ENCODE results near the gene APBB2.

The APBB2 gene

GRCh38 chr4:40954088-40954668, 260.2 kb downstream of the APBB2 start:
- DNase-seq, result no peak
- Histone ChIP-seq H3K27me3 (ENCODE audit: insufficient read depth, low read length) (no peaks in the 10 kb centered on the region), H3K79me2 (ENCODE audit: control insufficient read depth, insufficient read depth, low read length, poor library complexity) (no peaks in the 10 kb centered on the region), H2BK5ac (ENCODE audit: low read depth, low read length, poor library complexity) (no peak overlapping the region), H2AFZ (ENCODE audit: insufficient read depth, low read length, poor library complexity) (no peak overlapping the region), H3K18ac (ENCODE audit: low read length) (no peak overlapping the region), H4K91ac (ENCODE audit: low read depth, low read length) (no peak overlapping the region), H3K9ac (ENCODE audit: low read length) (no peak overlapping the region), H2BK12ac (ENCODE audit: low read length) (no peak overlapping the region), H3K27ac (ENCODE audit: low read depth, low read length) (no peak overlapping the region), H3K4me2 (ENCODE audit: low read length) (no peak overlapping the region), H3K14ac (ENCODE audit: low read length) (no peak overlapping the region), H3K23ac (ENCODE audit: low read length) (no peak overlapping the region), H3K4ac (ENCODE audit: low read depth, low read length) (no peak overlapping the region), H3K4me3 (ENCODE audit: low read depth, low read length) (no peak overlapping the region), H2BK120ac (ENCODE audit: insufficient read depth, low read length, poor library complexity) (no peak overlapping the region), H3K79me1 (ENCODE audit: low read length) (no peaks in the 10 kb centered on the region), H4K8ac (ENCODE audit: low read depth, low read length) (no peak overlapping the region), H2AK5ac (ENCODE audit: low read length) (no peak overlapping the region), H4K12ac (ENCODE audit: low read depth, low read length) (no peak overlapping the region), H3K4me1 (ENCODE audit: control insufficient read depth in 1 of 2, insufficient read depth in 2 of 2, low read length in 2 of 2) (no peaks in the 10 kb centered on the region), H3K36me3 (ENCODE audit: control insufficient read depth in 1 of 2, insufficient read depth in 2 of 2, low read length in 2 of 2) (peaks cover 0 to 2% of the 10 kb centered on the region in 2 experiments), H3K9me3 (ENCODE audit: insufficient read depth, low read depth, low read length) (no peaks in the 10 kb centered on the region)
- no CpG with 5 or more reads among the region's 8 CpGs for WGBS (ENCODE audit: extremely low coverage, insufficient coverage, insufficient read length)

GRCh38 chr4:40953283-40954087, 260.9 kb downstream of the APBB2 start:
- peaks cover 0 to 2% of the 10 kb centered on the region in 2 experiments for H3K36me3 ChIP-seq (ENCODE audit: control insufficient read depth in 1 of 2, insufficient read depth in 2 of 2, low read length in 2 of 2)
- H3K27ac ChIP-seq (ENCODE audit: low read depth, low read length), result no peak overlapping the region
- H3K4me2 ChIP-seq (ENCODE audit: low read length), result no peak overlapping the region
- no peaks in the 10 kb centered on the region for H3K79me2 ChIP-seq (ENCODE audit: control insufficient read depth, insufficient read depth, low read length, poor library complexity)
- no peaks in the 10 kb centered on the region for H3K4me1 ChIP-seq (ENCODE audit: control insufficient read depth in 1 of 2, insufficient read depth in 2 of 2, low read length in 2 of 2)
- no peak overlapping the region for H3K14ac ChIP-seq (ENCODE audit: low read length)
- no peak overlapping the region for H4K91ac ChIP-seq (ENCODE audit: low read depth, low read length)
- H3K4me3 ChIP-seq (ENCODE audit: low read depth, low read length), result no peak overlapping the region
- WGBS (ENCODE audit: extremely low coverage, insufficient coverage, insufficient read length), result no CpG with 5 or more reads among the region's 12 CpGs
- no peaks in the 10 kb centered on the region for H3K9me3 ChIP-seq (ENCODE audit: insufficient read depth, low read depth, low read length)
- H3K23ac ChIP-seq (ENCODE audit: low read length), result no peak overlapping the region
- no peak overlapping the region for H3K9ac ChIP-seq (ENCODE audit: low read length)
- H4K12ac ChIP-seq (ENCODE audit: low read depth, low read length), result no peak overlapping the region
- H2BK120ac ChIP-seq (ENCODE audit: insufficient read depth, low read length, poor library complexity), result no peak overlapping the region
- no peak overlapping the region for H2BK5ac ChIP-seq (ENCODE audit: low read depth, low read length, poor library complexity)
- H3K18ac ChIP-seq (ENCODE audit: low read length), result no peak overlapping the region
- no peaks in the 10 kb centered on the region for H3K27me3 ChIP-seq (ENCODE audit: insufficient read depth, low read length)
- no peak overlapping the region for H4K8ac ChIP-seq (ENCODE audit: low read depth, low read length)
- DNase-seq, result no peak
- H3K4ac ChIP-seq (ENCODE audit: low read depth, low read length), result no peak overlapping the region
- no peak overlapping the region for H2AK5ac ChIP-seq (ENCODE audit: low read length)
- H3K79me1 ChIP-seq (ENCODE audit: low read length), result no peaks in the 10 kb centered on the region
- H2BK12ac ChIP-seq (ENCODE audit: low read length), result no peak overlapping the region
- H2AFZ ChIP-seq (ENCODE audit: insufficient read depth, low read length, poor library complexity), result no peak overlapping the region

- Histone ChIP-seq H3K4me1 (ENCODE audit: control insufficient read depth in 1 of 2, insufficient read depth in 2 of 2, low read length in 2 of 2) (no peaks in the 10 kb centered on the region), H3K27me3 (ENCODE audit: insufficient read depth, low read length) (no peaks in the 10 kb centered on the region), H2BK5ac (ENCODE audit: low read depth, low read length, poor library complexity) (no peak overlapping the region), H2AFZ (ENCODE audit: insufficient read depth, low read length, poor library complexity) (no peak overlapping the region), H2BK120ac (ENCODE audit: insufficient read depth, low read length, poor library complexity) (no peak overlapping the region), H4K91ac (ENCODE audit: low read depth, low read length) (no peak overlapping the region), H2AK5ac (ENCODE audit: low read length) (no peak overlapping the region), H3K4ac (ENCODE audit: low read depth, low read length) (no peak overlapping the region), H3K4me2 (ENCODE audit: low read length) (no peak overlapping the region), H3K36me3 (ENCODE audit: control insufficient read depth in 1 of 2, insufficient read depth in 2 of 2, low read length in 2 of 2) (peaks cover 0 to 2% of the 10 kb centered on the region in 2 experiments), H4K12ac (ENCODE audit: low read depth, low read length) (no peak overlapping the region), H3K23ac (ENCODE audit: low read length) (no peak overlapping the region), H2BK12ac (ENCODE audit: low read length) (no peak overlapping the region), H4K8ac (ENCODE audit: low read depth, low read length) (no peak overlapping the region), H3K9ac (ENCODE audit: low read length) (no peak overlapping the region), H3K18ac (ENCODE audit: low read length) (no peak overlapping the region), H3K79me2 (ENCODE audit: control insufficient read depth, insufficient read depth, low read length, poor library complexity) (no peaks in the 10 kb centered on the region), H3K79me1 (ENCODE audit: low read length) (no peaks in the 10 kb centered on the region), H3K27ac (ENCODE audit: low read depth, low read length) (no peak overlapping the region), H3K14ac (ENCODE audit: low read length) (no peak overlapping the region), H3K9me3 (ENCODE audit: insufficient read depth, low read depth, low read length) (no peaks in the 10 kb centered on the region), H3K4me3 (ENCODE audit: low read depth, low read length) (no peak overlapping the region)
- no CpG with 5 or more reads among the region's 7 CpGs for WGBS (ENCODE audit: extremely low coverage, insufficient coverage, insufficient read length)
- DNase-seq, result no peak
These were observed 261.7 kb downstream of the APBB2 start for GRCh38 chr4:40952672-40953071.

GRCh38 chr4:40952217-40952616, 262.1 kb downstream of the APBB2 start:
- no peak overlapping the region for H2BK12ac ChIP-seq (ENCODE audit: low read length)
- H4K91ac ChIP-seq (ENCODE audit: low read depth, low read length), result no peak overlapping the region
- H3K4ac ChIP-seq (ENCODE audit: low read depth, low read length), result no peak overlapping the region
- H3K36me3 ChIP-seq (ENCODE audit: control insufficient read depth in 1 of 2, insufficient read depth in 2 of 2, low read length in 2 of 2), result peaks cover 0 to 2% of the 10 kb centered on the region in 2 experiments
- H3K79me1 ChIP-seq (ENCODE audit: low read length), result no peaks in the 10 kb centered on the region
- no peak overlapping the region for H3K4me2 ChIP-seq (ENCODE audit: low read length)
- H3K14ac ChIP-seq (ENCODE audit: low read length), result no peak overlapping the region
- no peak overlapping the region for H3K27ac ChIP-seq (ENCODE audit: low read depth, low read length)
- H3K79me2 ChIP-seq (ENCODE audit: control insufficient read depth, insufficient read depth, low read length, poor library complexity), result no peaks in the 10 kb centered on the region
- H4K12ac ChIP-seq (ENCODE audit: low read depth, low read length), result no peak overlapping the region
- H3K27me3 ChIP-seq (ENCODE audit: insufficient read depth, low read length), result no peaks in the 10 kb centered on the region
- no peaks in the 10 kb centered on the region for H3K4me1 ChIP-seq (ENCODE audit: control insufficient read depth in 1 of 2, insufficient read depth in 2 of 2, low read length in 2 of 2)
- H3K18ac ChIP-seq (ENCODE audit: low read length), result no peak overlapping the region
- no peak overlapping the region for H3K9ac ChIP-seq (ENCODE audit: low read length)
- no peak for DNase-seq
- no CpG with 5 or more reads among the region's 4 CpGs for WGBS (ENCODE audit: extremely low coverage, insufficient coverage, insufficient read length)
- H3K4me3 ChIP-seq (ENCODE audit: low read depth, low read length), result no peak overlapping the region
- H3K9me3 ChIP-seq (ENCODE audit: insufficient read depth, low read depth, low read length), result no peaks in the 10 kb centered on the region
- H2AFZ ChIP-seq (ENCODE audit: insufficient read depth, low read length, poor library complexity), result no peak overlapping the region
- no peak overlapping the region for H4K8ac ChIP-seq (ENCODE audit: low read depth, low read length)
- no peak overlapping the region for H2BK120ac ChIP-seq (ENCODE audit: insufficient read depth, low read length, poor library complexity)
- no peak overlapping the region for H3K23ac ChIP-seq (ENCODE audit: low read length)
- no peak overlapping the region for H2BK5ac ChIP-seq (ENCODE audit: low read depth, low read length, poor library complexity)
- no peak overlapping the region for H2AK5ac ChIP-seq (ENCODE audit: low read length)
